Measurements from ENCODE around the gene NECTIN4. TPM values are rescaled to one million over a fixed set of nuclear protein-coding genes. Genes with fewer than 3 reads are reported as not detected.

The NECTIN4 gene
- total RNA-seq, 4 donors from 2014 or later: 0.54 to 2.5 (median 1.6) TPM

- DNase-seq: no peak
- Histone ChIP-seq H3K27ac (no peak overlapping the region), H3K4me3 (no peak overlapping the region), H3K27me3 (no peaks in the 10 kb centered on the region), H3K4me1 (no peaks in the 10 kb centered on the region), H3K36me3 (peaks cover 0 to 21% (median 0%) of the 10 kb centered on the region in 3 donors), H3K9me3 (no peaks in the 10 kb centered on the region)
- TF ChIP-seq POLR2A (IDR thresholded peaks at IDR 0.05): no peak
- no peak for TF ChIP-seq CTCF (IDR thresholded peaks at IDR 0.05)
These were observed 17.1 kb upstream of the NECTIN4 start for GRCh38 chr1:161106431-161106830.

- DNase-seq: no peak
- Histone ChIP-seq H3K36me3 (peaks cover 0 to 25% (median 0%) of the 10 kb centered on the region in 3 donors), H3K27me3 (no peaks in the 10 kb centered on the region), H3K27ac (no peak overlapping the region), H3K9me3 (no peaks in the 10 kb centered on the region), H3K4me3 (no peak overlapping the region), H3K4me1 (peaks cover 0 to 11% (median 4%) of the 10 kb centered on the region in 4 donors)
- TF ChIP-seq CTCF (IDR thresholded peaks at IDR 0.05): no peak
- TF ChIP-seq POLR2A (IDR thresholded peaks at IDR 0.05): no peak
These were observed 11.2 kb upstream of the NECTIN4 start for GRCh38 chr1:161100556-161100955.

GRCh38 chr1:161099090-161099802, 9.9 kb upstream of the NECTIN4 start:
- Histone ChIP-seq H3K27ac (no peak overlapping the region), H3K27me3 (no peaks in the 10 kb centered on the region), H3K36me3 (peaks cover 0 to 25% (median 0%) of the 10 kb centered on the region in 3 donors), H3K4me1 (peaks cover 0 to 11% (median 4%) of the 10 kb centered on the region in 4 donors), H3K9me3 (no peaks in the 10 kb centered on the region), H3K4me3 (peak overlapping the region in 1 of 4 donors; percentile 77)
- TF ChIP-seq CTCF (IDR thresholded peaks at IDR 0.05) (no peak), POLR2A (IDR thresholded peaks at IDR 0.05) (no peak)
- DNase-seq: no peak

- peak in 4 of 6 experiments; percentile 24 to 37 (median 28) for TF ChIP-seq CTCF (IDR thresholded peaks at IDR 0.05)
- TF ChIP-seq POLR2A (IDR thresholded peaks at IDR 0.05): no peak
- Histone ChIP-seq H3K27me3 (no peaks in the 10 kb centered on the region), H3K4me1 (peaks cover 0 to 11% (median 4%) of the 10 kb centered on the region in 4 donors), H3K27ac (peak within 1 kb of the TSS; percentile 45 to 78 (median 66)), H3K9me3 (no peaks in the 10 kb centered on the region), H3K4me3 (peak within 1 kb of the TSS; percentile 55 to 77 (median 58)), H3K36me3 (peaks cover 0 to 25% (median 0%) of the 10 kb centered on the region in 3 donors)
- DNase-seq: peak; percentile 84 to 93 (median 88)
These were observed 9.1 kb upstream of the NECTIN4 start, which contains the start of gene KLHDC9 for GRCh38 chr1:161098210-161099068. TSS of gene KLHDC9 (plus strand) at chr1:161098361. CDS start at chr1:161098536, 175 bp downstream.

- no peak for TF ChIP-seq POLR2A (IDR thresholded peaks at IDR 0.05)
- TF ChIP-seq CTCF (IDR thresholded peaks at IDR 0.05): no peak
- no peaks in the 10 kb centered on the region for H3K27me3 ChIP-seq
These were observed 7.2 kb upstream of the NECTIN4 start for GRCh38 chr1:161096530-161096929.

More at GRCh38 chr1:161096530-161096929, 7.2 kb upstream of the NECTIN4 start:
- Histone ChIP-seq H3K4me3 (no peak overlapping the region), H3K9me3 (no peaks in the 10 kb centered on the region), H3K27ac (no peak overlapping the region), H3K4me1 (peaks cover 0 to 11% (median 4%) of the 10 kb centered on the region in 4 donors), H3K36me3 (peaks cover 0 to 13% (median 0%) of the 10 kb centered on the region in 3 donors)
- no peak for DNase-seq
